ENCODE data around the gene TLK2. TPM values are rescaled to one million over a fixed set of nuclear protein-coding genes. Genes with fewer than 3 reads are reported as not detected.
"Not testable (repeated sequence)": the region's sequence is repeated elsewhere in the genome, so short reads cannot be mapped to it uniquely, and the experiment has no call there.

TLK2 gene
- polyA plus RNA-seq, 1 of the 3 experiments (the other 2 are of a cell fraction), result 51.9 TPM

DNA sequence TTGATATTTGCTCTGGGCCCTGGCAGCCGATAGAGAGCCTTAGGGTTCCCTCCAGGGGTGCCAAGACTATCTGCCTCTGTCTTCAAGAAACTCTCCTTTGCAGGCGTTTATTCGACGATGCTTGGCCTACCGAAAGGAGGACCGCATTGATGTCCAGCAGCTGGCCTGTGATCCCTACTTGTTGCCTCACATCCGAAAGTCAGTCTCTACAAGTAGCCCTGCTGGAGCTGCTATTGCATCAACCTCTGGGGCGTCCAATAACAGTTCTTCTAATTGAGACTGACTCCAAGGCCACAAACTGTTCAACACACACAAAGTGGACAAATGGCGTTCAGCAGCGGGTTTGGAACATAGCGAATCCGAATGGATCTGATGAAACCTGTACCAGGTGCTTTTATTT lies 133.7 kb downstream of the TLK2 start:
- H3K79me2 ChIP-seq (ENCODE audit: insufficient read depth); CTCF ChIA-PET; H4K20me1 ChIP-seq (ENCODE audit: insufficient read depth); H3K4me1 ChIP-seq (ENCODE audit: control insufficient read depth in 1 of 2, insufficient read depth in 2 of 2, low read depth in 1 of 2, low read length in 1 of 2); H3K27me3 ChIP-seq (ENCODE audit: insufficient read depth); H3K9me2 ChIP-seq; H3K9ac ChIP-seq; H3K27ac ChIP-seq (ENCODE audit: low read depth in 2 of 2, low read length in 1 of 2); H3K4me2 ChIP-seq; POLR2A ChIA-PET; H2AFZ ChIP-seq (ENCODE audit: low read depth); DNase-seq; H3K4me3 ChIP-seq (ENCODE audit: low read depth in 2 of 2, low read length in 1 of 2); H3K9me3 ChIP-seq: not testable (repeated sequence)
- peaks cover 63 to 73% of the 10 kb centered on the region in 2 experiments for H3K36me3 ChIP-seq (replicated peaks in 1 of 2; ENCODE audit: control insufficient read depth in 1 of 2, insufficient read depth in 2 of 2, low read length in 1 of 2)
- H3F3A ChIP-seq (replicated peaks; ENCODE audit: insufficient read depth), result peaks cover 16% of the 10 kb centered on the region
- WGBS (ENCODE audit: low lambda C conversion rate), result 97% methylated on average over 12 of the region's 12 CpGs

DNA sequence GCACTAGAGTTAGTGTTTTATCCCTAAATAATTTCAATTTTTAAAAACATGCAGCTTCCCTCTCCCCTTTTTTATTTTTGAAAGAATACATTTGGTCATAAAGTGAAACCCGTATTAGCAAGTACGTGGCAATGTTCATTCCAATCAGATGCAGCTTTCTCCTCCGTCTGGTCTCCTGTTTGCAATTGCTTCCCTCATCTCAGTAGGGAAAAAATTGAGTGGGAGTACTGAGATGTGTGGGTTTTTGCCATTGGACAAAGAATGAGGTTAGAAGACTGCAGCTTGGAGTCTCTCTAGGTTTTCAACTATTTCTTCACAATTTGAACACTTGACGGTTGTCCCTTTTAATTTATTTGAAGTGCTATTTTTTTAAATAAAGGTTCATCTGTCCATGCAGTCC lies 134.5 kb downstream of the TLK2 start:
- 88% methylated on average over 4 of the region's 4 CpGs for WGBS (ENCODE audit: low lambda C conversion rate)

DNA sequence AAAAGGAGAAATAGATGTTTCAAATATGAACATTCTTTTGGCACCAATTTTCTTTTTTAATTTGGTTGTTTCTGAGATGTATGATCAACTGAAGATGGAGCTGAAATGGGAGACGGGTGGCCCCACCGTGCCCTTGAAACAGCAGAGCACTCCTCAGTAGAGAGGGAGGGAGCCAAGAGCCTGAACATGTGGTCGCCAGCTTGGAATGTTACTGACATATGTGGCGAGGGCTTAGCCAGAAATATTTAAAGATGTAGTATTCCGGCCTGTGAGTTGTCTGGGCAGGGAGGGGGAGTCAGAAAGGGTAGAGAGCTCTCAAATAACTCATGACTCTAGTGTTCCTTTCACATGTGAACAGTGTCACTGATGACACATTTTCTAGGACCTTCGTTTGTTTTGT lies 135.5 kb downstream of the TLK2 start:
- H3K9ac ChIP-seq, result no peak overlapping the region
- H3K9me3 ChIP-seq, result no peaks in the 10 kb centered on the region
- DNase-seq, result no peak
- H3K4me2 ChIP-seq, result no peak overlapping the region; the same call in 1 of the 2 replicates
- TF ChIP-seq, protein P1, sequence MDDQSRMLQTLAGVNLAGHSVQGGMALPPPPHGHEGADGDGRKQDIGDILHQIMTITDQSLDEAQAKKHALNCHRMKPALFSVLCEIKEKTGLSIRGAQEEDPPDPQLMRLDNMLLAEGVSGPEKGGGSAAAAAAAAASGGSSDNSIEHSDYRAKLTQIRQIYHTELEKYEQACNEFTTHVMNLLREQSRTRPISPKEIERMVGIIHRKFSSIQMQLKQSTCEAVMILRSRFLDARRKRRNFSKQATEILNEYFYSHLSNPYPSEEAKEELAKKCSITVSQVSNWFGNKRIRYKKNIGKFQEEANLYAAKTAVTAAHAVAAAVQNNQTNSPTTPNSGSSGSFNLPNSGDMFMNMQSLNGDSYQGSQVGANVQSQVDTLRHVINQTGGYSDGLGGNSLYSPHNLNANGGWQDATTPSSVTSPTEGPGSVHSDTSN (IDR thresholded peaks at IDR 0.05), result no peak; the same call in 1 of the 2 replicates
- TF ChIP-seq, protein P2, sequence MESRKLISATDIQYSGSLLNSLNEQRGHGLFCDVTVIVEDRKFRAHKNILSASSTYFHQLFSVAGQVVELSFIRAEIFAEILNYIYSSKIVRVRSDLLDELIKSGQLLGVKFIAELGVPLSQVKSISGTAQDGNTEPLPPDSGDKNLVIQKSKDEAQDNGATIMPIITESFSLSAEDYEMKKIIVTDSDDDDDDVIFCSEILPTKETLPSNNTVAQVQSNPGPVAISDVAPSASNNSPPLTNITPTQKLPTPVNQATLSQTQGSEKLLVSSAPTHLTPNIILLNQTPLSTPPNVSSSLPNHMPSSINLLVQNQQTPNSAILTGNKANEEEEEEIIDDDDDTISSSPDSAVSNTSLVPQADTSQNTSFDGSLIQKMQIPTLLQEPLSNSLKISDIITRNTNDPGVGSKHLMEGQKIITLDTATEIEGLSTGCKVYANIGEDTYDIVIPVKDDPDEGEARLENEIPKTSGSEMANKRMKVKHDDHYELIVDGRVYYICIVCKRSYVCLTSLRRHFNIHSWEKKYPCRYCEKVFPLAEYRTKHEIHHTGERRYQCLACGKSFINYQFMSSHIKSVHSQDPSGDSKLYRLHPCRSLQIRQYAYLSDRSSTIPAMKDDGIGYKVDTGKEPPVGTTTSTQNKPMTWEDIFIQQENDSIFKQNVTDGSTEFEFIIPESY (IDR thresholded peaks at IDR 0.05; ENCODE audit: borderline replicate concordance, low read depth), result no peak
- peak; percentile 94 for TF ChIP-seq TCF12 (IDR thresholded peaks at IDR 0.05)
- TF ChIP-seq TEAD4 (IDR thresholded peaks at IDR 0.05; ENCODE audit: borderline replicate concordance, insufficient read depth), result peak; percentile 22; the same call in 1 of the 2 replicates
- 0 out of 2 replicates have a peak, but pooled peaks have one; percentile 20 for TF ChIP-seq SIN3A (IDR thresholded peaks at IDR 0.05; ENCODE audit: borderline replicate concordance, low read depth, low read length)
- no peak for TF ChIP-seq FOSL2 (IDR thresholded peaks at IDR 0.05; ENCODE audit: borderline replicate concordance, low read depth)
- TF ChIP-seq, protein P3, sequence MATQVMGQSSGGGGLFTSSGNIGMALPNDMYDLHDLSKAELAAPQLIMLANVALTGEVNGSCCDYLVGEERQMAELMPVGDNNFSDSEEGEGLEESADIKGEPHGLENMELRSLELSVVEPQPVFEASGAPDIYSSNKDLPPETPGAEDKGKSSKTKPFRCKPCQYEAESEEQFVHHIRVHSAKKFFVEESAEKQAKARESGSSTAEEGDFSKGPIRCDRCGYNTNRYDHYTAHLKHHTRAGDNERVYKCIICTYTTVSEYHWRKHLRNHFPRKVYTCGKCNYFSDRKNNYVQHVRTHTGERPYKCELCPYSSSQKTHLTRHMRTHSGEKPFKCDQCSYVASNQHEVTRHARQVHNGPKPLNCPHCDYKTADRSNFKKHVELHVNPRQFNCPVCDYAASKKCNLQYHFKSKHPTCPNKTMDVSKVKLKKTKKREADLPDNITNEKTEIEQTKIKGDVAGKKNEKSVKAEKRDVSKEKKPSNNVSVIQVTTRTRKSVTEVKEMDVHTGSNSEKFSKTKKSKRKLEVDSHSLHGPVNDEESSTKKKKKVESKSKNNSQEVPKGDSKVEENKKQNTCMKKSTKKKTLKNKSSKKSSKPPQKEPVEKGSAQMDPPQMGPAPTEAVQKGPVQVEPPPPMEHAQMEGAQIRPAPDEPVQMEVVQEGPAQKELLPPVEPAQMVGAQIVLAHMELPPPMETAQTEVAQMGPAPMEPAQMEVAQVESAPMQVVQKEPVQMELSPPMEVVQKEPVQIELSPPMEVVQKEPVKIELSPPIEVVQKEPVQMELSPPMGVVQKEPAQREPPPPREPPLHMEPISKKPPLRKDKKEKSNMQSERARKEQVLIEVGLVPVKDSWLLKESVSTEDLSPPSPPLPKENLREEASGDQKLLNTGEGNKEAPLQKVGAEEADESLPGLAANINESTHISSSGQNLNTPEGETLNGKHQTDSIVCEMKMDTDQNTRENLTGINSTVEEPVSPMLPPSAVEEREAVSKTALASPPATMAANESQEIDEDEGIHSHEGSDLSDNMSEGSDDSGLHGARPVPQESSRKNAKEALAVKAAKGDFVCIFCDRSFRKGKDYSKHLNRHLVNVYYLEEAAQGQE (IDR thresholded peaks at IDR 0.05; ENCODE audit: low read depth, low read length), result no peak
- TF ChIP-seq POLR2AphosphoS5 (IDR thresholded peaks at IDR 0.05; ENCODE audit: low read depth, low read length), result peak; percentile 40; the same call in 1 of the 2 replicates
- TF ChIP-seq, protein P4, sequence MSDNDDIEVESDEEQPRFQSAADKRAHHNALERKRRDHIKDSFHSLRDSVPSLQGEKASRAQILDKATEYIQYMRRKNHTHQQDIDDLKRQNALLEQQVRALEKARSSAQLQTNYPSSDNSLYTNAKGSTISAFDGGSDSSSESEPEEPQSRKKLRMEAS (IDR thresholded peaks at IDR 0.05; ENCODE audit: low read depth), result peak; percentile 91
- TF ChIP-seq NFIC (IDR thresholded peaks at IDR 0.05; ENCODE audit: borderline replicate concordance), result peak; percentile 22; the same call in 1 of the 2 replicates
- H3K4me3 ChIP-seq (ENCODE audit: low read depth in 2 of 2, low read length in 1 of 2), result no peak overlapping the region
- H3K4me1 ChIP-seq (ENCODE audit: control insufficient read depth in 1 of 2, insufficient read depth in 2 of 2, low read depth in 1 of 2, low read length in 1 of 2), result peaks cover 0 to 2% of the 10 kb centered on the region in 2 experiments; a peak in 2 of 4 replicates
- H2AFZ ChIP-seq (ENCODE audit: low read depth), result no peak overlapping the region
- H3K27ac ChIP-seq (ENCODE audit: low read depth in 2 of 2, low read length in 1 of 2), result peak overlapping the region; percentile 1 to 44; a peak in 3 of 4 replicates
- ChIA-PET POLR2A (no interaction called here), CTCF (interaction anchor here (0.6 to 1.5 kb wide), 2 partner anchors 10 to 22 kb away, joined by 3 read pairs; no protein-coding TSS in a partner anchor)
- no peaks in the 10 kb centered on the region for H4K20me1 ChIP-seq (ENCODE audit: insufficient read depth)
- peaks cover 51 to 55% of the 10 kb centered on the region in 2 experiments for H3K36me3 ChIP-seq (replicated peaks in 1 of 2; ENCODE audit: control insufficient read depth in 1 of 2, insufficient read depth in 2 of 2, low read length in 1 of 2)
- H3K79me2 ChIP-seq (ENCODE audit: insufficient read depth), result peaks cover 6% of the 10 kb centered on the region; the same call in 1 of the 2 replicates
- WGBS (ENCODE audit: low lambda C conversion rate), result 29% methylated on average over 6 of the region's 6 CpGs
- peaks cover 16% of the 10 kb centered on the region for H3F3A ChIP-seq (replicated peaks; ENCODE audit: insufficient read depth)
- no peaks in the 10 kb centered on the region for H3K9me2 ChIP-seq
- H3K27me3 ChIP-seq (ENCODE audit: insufficient read depth), result no peaks in the 10 kb centered on the region

More for the DNA sequence above, 134.5 kb downstream of the TLK2 start:
- H3K9ac ChIP-seq; H4K20me1 ChIP-seq (ENCODE audit: insufficient read depth); POLR2A ChIA-PET; H3K79me2 ChIP-seq (ENCODE audit: insufficient read depth); DNase-seq; H3K9me3 ChIP-seq; H3K9me2 ChIP-seq; H3K4me1 ChIP-seq (ENCODE audit: control insufficient read depth in 1 of 2, insufficient read depth in 2 of 2, low read depth in 1 of 2, low read length in 1 of 2); H3K4me3 ChIP-seq (ENCODE audit: low read depth in 2 of 2, low read length in 1 of 2); H3K27ac ChIP-seq (ENCODE audit: low read depth in 2 of 2, low read length in 1 of 2); H3K4me2 ChIP-seq; H2AFZ ChIP-seq (ENCODE audit: low read depth); H3K27me3 ChIP-seq (ENCODE audit: insufficient read depth): not testable (repeated sequence)
- H3K36me3 ChIP-seq (replicated peaks in 1 of 2; ENCODE audit: control insufficient read depth in 1 of 2, insufficient read depth in 2 of 2, low read length in 1 of 2), result peaks cover 55 to 65% of the 10 kb centered on the region in 2 experiments
- CTCF ChIA-PET, result interaction anchor here (1.5 kb wide), 1 partner anchor 9 kb away, joined by 3 read pairs; no protein-coding TSS in a partner anchor
- H3F3A ChIP-seq (replicated peaks; ENCODE audit: insufficient read depth), result peaks cover 16% of the 10 kb centered on the region

Data from SK-N-SH (cell line).